Fibroblast of pulmonary artery (primary cell): ENCODE results near the gene ZDHHC14.

ENCODE experiments used
- DNase-seq: peaks from one replicate; pipeline ENCODE4 v3.0.0-alpha.2; 2010; ENCODE audit warnings: low read depth
- H3K4me3 ChIP-seq: replicated peaks from 2 replicates; pipeline ENCODE4 v1.5.1; 2011; ENCODE audit warnings: low read depth, mild to moderate bottlenecking, control low read depth, low read length, moderate library complexity
- TF ChIP-seq, protein P1 (sequence below): IDR thresholded peaks from 2 replicates; pipeline ENCODE4 v1.5.1; 2011; ENCODE audit warnings: mild to moderate bottlenecking, control low read depth, low read length, inconsistent platforms; ENCODE audit errors: missing control alignments

ZDHHC14 gene

DNA sequence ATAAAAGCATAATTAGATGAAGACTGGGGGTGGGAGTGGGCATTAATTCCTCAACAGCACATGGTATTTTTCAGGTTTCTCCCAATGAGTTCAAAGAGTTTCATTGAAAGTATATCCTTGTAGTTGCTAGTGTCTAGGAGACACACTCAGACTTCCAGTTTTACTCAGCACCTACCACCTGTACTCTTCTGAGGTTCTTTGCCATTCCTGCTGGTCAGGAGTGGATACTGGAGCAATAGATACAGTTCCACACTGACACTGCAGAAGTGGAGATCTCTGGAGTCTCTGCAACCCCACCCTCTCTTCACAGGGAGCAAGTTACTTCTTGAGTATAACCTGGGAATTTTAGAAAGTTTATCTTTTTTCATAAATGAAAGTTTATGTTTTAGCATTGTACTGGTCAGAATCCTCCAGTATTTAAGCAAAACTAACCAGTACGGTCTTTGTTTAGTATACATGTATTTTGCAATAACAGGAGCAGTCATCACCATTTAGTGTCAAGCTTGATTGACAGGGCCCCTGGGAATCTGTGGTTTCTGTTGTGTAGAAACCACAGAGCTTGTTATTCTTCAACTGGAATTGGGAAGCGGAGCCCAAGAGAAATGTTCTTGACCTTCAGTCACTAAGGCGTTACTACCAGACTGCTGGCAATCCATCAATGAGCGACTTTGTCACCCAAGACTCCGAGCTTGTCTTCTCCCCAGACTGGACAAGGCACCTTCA lies 148.1 kb downstream of the ZDHHC14 start:
- TF ChIP-seq, protein P1, sequence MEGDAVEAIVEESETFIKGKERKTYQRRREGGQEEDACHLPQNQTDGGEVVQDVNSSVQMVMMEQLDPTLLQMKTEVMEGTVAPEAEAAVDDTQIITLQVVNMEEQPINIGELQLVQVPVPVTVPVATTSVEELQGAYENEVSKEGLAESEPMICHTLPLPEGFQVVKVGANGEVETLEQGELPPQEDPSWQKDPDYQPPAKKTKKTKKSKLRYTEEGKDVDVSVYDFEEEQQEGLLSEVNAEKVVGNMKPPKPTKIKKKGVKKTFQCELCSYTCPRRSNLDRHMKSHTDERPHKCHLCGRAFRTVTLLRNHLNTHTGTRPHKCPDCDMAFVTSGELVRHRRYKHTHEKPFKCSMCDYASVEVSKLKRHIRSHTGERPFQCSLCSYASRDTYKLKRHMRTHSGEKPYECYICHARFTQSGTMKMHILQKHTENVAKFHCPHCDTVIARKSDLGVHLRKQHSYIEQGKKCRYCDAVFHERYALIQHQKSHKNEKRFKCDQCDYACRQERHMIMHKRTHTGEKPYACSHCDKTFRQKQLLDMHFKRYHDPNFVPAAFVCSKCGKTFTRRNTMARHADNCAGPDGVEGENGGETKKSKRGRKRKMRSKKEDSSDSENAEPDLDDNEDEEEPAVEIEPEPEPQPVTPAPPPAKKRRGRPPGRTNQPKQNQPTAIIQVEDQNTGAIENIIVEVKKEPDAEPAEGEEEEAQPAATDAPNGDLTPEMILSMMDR, result no peak
- DNase-seq, result peak; percentile 36
- H3K4me3 ChIP-seq, result no peak overlapping the region

DNA sequence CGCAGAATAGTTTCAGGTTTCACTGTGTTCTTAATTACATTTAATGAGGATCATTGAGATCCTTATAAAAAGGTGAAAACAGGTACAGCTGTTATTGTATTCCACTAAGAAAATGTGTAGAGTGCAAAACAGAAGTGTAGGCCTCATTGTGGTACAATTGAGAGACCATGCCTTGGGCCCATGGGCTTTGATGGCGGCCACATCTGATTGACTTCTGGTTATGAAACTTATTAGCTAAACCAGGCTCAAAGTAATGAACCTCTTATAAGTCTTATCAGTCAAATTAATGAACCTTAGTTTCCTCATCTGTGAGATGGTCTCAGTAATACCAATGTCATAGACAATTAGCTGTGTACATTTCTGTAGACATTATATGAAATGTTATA lies 148.7 kb downstream of the ZDHHC14 start:
- no peak for DNase-seq
- H3K4me3 ChIP-seq, result no peak overlapping the region
- TF ChIP-seq, protein P1, result no peak

DNA sequence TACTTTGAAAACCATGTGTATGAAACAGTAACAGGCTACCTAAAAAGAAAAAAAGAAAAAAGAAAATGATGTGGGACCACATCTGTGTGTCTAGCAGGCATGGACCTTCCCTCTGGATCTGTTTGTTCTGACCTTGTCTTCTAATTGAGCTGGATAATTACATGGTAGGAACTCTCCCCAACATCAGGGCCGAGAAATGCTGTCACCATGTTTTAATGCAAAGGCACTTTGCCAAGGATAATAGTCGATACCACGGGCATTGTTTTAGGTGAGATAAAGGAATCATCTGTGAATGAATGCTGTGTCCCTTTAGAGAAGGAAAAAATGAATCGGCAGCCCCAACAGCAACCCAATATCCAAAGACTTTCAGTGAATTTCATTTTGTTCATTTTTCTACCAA lies 149.1 kb downstream of the ZDHHC14 start:
- peak; percentile 30 for DNase-seq
- H3K4me3 ChIP-seq, result no peak overlapping the region
- TF ChIP-seq, protein P1, result no peak

DNA sequence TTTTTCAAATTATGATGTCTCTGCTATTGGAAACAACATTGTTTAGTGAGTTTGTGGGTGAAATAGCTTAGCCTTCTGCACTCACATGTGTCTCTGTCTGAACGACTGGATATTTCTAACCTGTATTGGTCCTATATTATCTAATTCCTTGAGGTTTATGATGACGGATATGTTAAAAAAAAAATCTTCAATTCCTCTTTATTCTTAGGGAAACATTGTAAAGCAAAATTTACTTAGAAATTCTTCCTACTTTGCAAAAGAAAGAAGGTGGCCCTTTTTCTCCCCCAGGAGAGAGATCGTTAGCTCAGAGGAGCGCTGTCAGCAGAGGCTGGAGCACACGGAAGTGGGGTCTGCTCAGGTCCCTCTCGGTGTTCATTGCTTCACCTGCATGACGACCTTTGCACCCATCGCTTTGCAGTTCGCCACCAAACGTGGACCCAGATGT lies 149.8 kb downstream of the ZDHHC14 start:
- no peak overlapping the region for H3K4me3 ChIP-seq
- TF ChIP-seq, protein P1, result no peak
- DNase-seq, result no peak

DNA sequence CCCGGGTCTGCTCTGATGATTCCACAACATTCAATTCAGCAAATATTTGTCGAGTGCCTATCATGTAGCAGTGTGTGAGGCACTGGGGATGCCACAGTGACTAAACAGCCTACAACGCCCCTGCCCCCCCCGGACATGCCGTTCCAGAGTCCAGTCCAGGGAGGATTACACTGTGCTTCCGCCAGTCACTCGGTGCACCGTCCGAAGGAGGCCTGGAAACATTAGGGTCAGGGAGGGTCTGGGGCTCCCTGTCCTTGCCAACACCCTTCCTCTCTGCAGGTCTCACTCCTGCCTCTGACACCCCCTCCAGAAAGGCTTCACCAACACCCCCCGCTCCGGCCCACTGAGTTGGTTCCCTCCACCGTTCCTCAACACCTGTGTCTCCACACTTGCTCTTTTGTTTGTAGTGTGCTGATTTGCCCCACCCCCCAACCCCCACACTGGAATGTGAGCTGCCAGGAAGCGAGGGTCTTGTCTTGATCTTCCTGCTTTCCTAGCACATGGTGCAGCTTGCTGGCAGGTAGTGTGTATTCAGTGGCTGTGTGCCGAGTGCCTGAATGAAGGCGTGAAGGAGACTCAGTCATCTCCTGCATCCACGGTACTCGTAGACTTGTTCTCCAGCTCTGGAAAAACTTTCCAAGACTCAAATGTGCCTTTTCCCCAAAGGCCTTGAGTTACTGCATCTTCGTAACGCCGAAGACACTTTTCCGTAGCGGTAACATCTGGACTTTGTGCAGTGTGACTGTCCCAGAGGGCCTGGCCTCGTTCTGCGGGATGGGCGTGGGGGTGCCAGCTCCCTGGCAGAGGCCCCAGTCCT lies 150.4 kb downstream of the ZDHHC14 start:
- DNase-seq, result no peak
- TF ChIP-seq, protein P1, result no peak
- no peak overlapping the region for H3K4me3 ChIP-seq

DNA sequence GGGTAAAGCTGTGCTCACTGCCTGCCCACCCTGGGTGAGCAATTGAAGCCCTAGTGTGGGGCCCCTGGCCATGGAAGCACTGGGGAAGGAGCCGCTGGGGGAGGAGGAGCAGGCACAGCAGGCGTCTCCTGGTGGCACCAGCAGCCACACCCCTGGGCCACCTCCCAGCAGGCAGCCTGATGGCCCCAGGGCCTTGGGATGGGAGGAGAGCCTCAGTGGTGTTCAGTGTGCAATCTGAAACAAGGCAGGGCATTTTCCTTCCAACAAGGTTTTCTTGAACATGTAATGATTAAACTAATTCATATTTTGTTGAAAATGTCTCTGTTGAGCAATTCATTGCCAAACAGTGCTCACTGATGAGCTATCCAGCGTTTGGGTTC lies 151.0 kb downstream of the ZDHHC14 start:
- DNase-seq, result no peak
- no peak overlapping the region for H3K4me3 ChIP-seq
- TF ChIP-seq, protein P1, result no peak
